CD4-positive, CD25-positive, alpha-beta regulatory T cell (primary cell): ENCODE results near the gene NATD1. TPM values are rescaled to one million over a fixed set of nuclear protein-coding genes. Genes with fewer than 3 reads are reported as not detected.
A peak's percentile ranks its signal among the peaks of the same experiment; 100 is the strongest.

Experiments used
- ATAC-seq, 2 donors: fragments of 150-1000 bp; cut with Tn5 transposase; one replicate each; pipeline ENCODE4 v1.10.0; 2021; ENCODE audit warnings: low read depth in 2 of 2, moderate number of reproducible peaks in 2 of 2, moderate library complexity in 1 of 2
- DNase-seq, 3 donors: peaks; one replicate each; pipeline versions ENCODE4 v3.0.0 to v3.0.0-alpha.2; 2012 to 2022; ENCODE audit warnings: mixed read lengths in 1 of 3
- H3K27ac ChIP-seq: one replicate; pipeline ENCODE4 v1.7.0; 2013; ENCODE audit warnings: mild to moderate bottlenecking, low read length; ENCODE audit not compliant: insufficient read depth, poor library complexity, severe bottlenecking
- H3K27me3 ChIP-seq: one replicate; pipeline ENCODE4 v1.7.0; 2013; ENCODE audit warnings: low read length; ENCODE audit not compliant: control insufficient read depth, insufficient read depth
- H3K36me3 ChIP-seq: one replicate; pipeline ENCODE4 v1.7.0; 2013; ENCODE audit warnings: mild to moderate bottlenecking, low read length, moderate library complexity; ENCODE audit not compliant: control insufficient read depth, insufficient read depth
- H3K4me1 ChIP-seq: 2 replicates; pipeline ENCODE4 v1.7.0; 2013; ENCODE audit warnings: mild to moderate bottlenecking, low read length; ENCODE audit not compliant: insufficient read depth, control insufficient read depth, poor library complexity, severe bottlenecking
- H3K4me3 ChIP-seq: one replicate; pipeline ENCODE4 v1.7.0; 2013; ENCODE audit warnings: low read depth, mild to moderate bottlenecking, low read length, moderate library complexity
- H3K9me3 ChIP-seq, 2 experiments: 1 replicate in 1 of 2; 2 replicates in 1 of 2; pipeline ENCODE4 v1.7.0; 2013; ENCODE audit warnings: low read length in 2 of 2, mild to moderate bottlenecking in 1 of 2, moderate library complexity in 1 of 2; ENCODE audit not compliant: control insufficient read depth in 2 of 2
- H3K27ac Mint-ChIP-seq, 3 donors: one replicate each; pipeline ENCODE4 v1.8.0; 2020 to 2022; ENCODE audit warnings: mild to moderate bottlenecking in 3 of 3, mixed read lengths in 3 of 3, moderate library complexity in 2 of 3
- H3K27me3 Mint-ChIP-seq: one replicate; pipeline ENCODE4 v1.8.0; 2022; ENCODE audit warnings: mild to moderate bottlenecking, mixed read lengths
- H3K36me3 Mint-ChIP-seq: one replicate; pipeline ENCODE4 v1.8.0; 2020; ENCODE audit warnings: mixed read lengths
- H3K4me1 Mint-ChIP-seq, 4 donors: one replicate each; pipeline ENCODE4 v1.8.0; 2020 to 2022; ENCODE audit warnings: mixed read lengths in 4 of 4, mild to moderate bottlenecking in 1 of 4
- H3K4me3 Mint-ChIP-seq, 4 donors: one replicate each; pipeline ENCODE4 v1.8.0; 2020 to 2022; ENCODE audit warnings: mild to moderate bottlenecking in 4 of 4, mixed read lengths in 4 of 4, moderate library complexity in 3 of 4
- H3K9me3 Mint-ChIP-seq, 7 donors: one replicate each; pipeline ENCODE4 v1.8.0; 2020 to 2022; ENCODE audit warnings: mixed read lengths in 7 of 7, mild to moderate bottlenecking in 3 of 7, moderate library complexity in 2 of 7
- polyA plus RNA-seq, 4 donors: library from polyadenylated mRNA; unstranded; fragments of 300-500 nt; fragmentation: Illumina TruSeq; gene quantifications; one replicate each; pipeline ENCODE4 v1.2.3, GENCODE V29; 2021
- total RNA-seq: library from RNA; stranded (reverse); gene quantifications from one replicate; pipeline ENCODE4 v1.2.3, GENCODE V29; 2022

Gene NATD1, protein sequence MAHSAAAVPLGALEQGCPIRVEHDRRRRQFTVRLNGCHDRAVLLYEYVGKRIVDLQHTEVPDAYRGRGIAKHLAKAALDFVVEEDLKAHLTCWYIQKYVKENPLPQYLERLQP
- total RNA-seq (12.7 TPM), polyA plus RNA-seq (1 to 10 TPM; 2.8 to 4.6 (median 2.8) TPM)

DNA sequence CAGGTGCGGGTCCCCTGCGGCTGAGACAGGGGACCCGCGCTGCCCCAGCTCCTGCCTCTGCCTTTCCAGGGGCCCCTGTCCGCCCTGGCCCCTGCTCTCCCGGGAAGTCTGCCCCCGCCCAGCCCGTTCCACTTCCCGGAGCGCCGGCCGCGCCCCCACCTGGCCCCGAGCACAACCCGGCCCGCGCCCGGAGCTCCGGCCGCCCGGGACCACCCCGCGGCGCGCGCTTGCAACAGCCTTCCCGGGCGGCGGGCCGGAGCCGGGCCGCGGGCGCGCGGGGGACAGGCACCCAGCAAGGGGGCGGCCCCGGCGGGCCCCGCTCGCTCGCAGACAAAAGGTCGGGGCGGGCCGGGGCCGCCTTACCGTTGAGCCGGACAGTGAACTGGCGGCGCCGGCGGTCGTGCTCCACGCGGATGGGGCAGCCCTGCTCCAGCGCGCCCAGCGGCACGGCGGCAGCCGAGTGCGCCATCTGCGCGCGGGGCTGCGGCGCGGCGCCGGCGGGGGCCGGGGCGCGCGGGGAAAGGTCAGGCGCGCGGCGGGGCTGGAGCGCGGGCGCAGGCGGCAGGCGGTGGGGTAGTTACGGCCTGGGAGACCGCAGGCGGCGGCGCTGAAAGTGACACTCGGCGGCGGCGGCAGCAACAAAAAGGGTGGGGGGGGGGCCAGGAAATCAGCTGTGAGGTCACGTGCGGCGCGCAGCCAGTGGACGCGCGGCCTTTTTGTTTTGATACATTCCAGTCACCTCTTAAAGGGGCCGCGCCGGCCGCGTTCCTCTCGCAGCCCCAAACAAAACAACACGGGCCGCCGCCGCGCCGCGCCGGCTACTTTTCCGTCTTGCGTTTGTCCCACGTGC, at the start of gene NATD1:
Gene NATD1 (minus strand): TSS at position 615 of the 850 bp plus-strand sequence. CDS start 146 bp downstream, at position 469.
- H3K4me3 ChIP-seq, result peak within 1 kb of the TSS; percentile 82
- Mint-ChIP-seq H3K4me3 (peak within 1 kb of the TSS; percentile 92 to 99 (median 96)), H3K9me3 (peaks cover 0 to 2% (median 0%) of the 10 kb centered on the region in 7 donors), H3K4me1 (peaks cover 16 to 58% (median 37%) of the 10 kb centered on the region in 4 donors), H3K27ac (peak within 1 kb of the TSS; percentile 93 to 99 (median 94)), H3K36me3 (peaks cover 4% of the 10 kb centered on the region), H3K27me3 (peaks cover 9% of the 10 kb centered on the region)
- H3K27ac ChIP-seq, result peak within 1 kb of the TSS; percentile 68
- peak; percentile 75 to 93 (median 80) for DNase-seq
- H3K4me1 ChIP-seq, result peaks cover 35% of the 10 kb centered on the region
- ATAC-seq, result peak; percentile 84 to 86
- H3K27me3 ChIP-seq, result no peaks in the 10 kb centered on the region
- H3K9me3 ChIP-seq, result no peaks in the 10 kb centered on the region
- H3K36me3 ChIP-seq, result no peaks in the 10 kb centered on the region

DNA sequence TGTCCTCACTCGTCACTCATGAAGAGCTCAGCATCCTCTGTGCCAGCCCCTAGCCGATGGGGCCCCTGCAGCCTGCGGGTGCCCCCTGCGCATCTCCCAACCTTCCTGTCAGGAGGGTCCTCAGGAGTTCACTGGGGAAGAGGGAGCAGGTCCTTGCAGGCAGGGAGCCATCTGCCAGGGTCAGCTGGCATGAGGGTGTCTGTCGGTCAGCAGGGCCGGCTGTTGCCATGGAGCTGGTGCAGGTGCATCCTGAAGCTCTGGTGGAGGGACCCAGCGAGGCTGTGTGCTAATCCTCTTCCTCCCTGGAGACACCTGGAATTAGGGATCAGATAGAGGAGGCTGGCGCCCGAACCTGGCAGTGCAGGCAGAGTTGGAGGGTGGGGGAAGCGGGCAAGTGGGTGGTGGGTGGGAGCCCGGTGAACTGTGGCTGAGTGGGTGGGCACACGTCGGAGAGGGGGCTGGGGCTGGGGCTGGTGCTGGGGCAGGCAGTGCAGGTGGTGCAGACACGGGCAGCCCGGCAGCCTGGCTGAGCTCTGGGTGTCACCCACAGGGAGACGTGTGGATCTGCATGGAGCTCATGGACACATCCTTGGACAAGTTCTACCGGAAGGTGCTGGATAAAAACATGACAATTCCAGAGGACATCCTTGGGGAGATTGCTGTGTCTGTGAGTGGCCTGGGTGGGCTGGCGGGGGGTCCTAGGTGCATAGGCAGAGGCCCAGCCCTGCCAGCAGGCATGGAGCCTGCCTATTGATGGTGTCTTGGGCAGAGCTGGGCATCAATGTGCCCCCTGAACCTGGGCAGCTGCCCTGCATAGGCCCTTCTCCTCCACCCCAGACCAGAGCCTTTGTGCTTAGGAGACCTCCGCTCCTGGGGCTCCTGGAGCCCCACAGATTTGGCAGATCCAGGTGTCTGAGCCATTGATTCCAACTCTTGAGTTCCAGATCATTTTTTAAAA, 48.7 kb upstream of the NATD1 start:
- no peak for ATAC-seq
- no peaks in the 10 kb centered on the region for H3K4me1 ChIP-seq
- Mint-ChIP-seq H3K4me3 (no peak overlapping the region), H3K4me1 (peaks cover 0 to 2% (median 0%) of the 10 kb centered on the region in 4 donors), H3K9me3 (peaks cover 0 to 10% (median 0%) of the 10 kb centered on the region in 7 donors), H3K27me3 (no peaks in the 10 kb centered on the region), H3K27ac (no peak overlapping the region), H3K36me3 (peaks cover 25% of the 10 kb centered on the region)
- H3K27ac ChIP-seq, result no peak overlapping the region
- DNase-seq, result no peak
- no peaks in the 10 kb centered on the region for H3K27me3 ChIP-seq
- H3K9me3 ChIP-seq, result no peaks in the 10 kb centered on the region
- no peak overlapping the region for H3K4me3 ChIP-seq
- H3K36me3 ChIP-seq, result peaks cover 79% of the 10 kb centered on the region

DNA sequence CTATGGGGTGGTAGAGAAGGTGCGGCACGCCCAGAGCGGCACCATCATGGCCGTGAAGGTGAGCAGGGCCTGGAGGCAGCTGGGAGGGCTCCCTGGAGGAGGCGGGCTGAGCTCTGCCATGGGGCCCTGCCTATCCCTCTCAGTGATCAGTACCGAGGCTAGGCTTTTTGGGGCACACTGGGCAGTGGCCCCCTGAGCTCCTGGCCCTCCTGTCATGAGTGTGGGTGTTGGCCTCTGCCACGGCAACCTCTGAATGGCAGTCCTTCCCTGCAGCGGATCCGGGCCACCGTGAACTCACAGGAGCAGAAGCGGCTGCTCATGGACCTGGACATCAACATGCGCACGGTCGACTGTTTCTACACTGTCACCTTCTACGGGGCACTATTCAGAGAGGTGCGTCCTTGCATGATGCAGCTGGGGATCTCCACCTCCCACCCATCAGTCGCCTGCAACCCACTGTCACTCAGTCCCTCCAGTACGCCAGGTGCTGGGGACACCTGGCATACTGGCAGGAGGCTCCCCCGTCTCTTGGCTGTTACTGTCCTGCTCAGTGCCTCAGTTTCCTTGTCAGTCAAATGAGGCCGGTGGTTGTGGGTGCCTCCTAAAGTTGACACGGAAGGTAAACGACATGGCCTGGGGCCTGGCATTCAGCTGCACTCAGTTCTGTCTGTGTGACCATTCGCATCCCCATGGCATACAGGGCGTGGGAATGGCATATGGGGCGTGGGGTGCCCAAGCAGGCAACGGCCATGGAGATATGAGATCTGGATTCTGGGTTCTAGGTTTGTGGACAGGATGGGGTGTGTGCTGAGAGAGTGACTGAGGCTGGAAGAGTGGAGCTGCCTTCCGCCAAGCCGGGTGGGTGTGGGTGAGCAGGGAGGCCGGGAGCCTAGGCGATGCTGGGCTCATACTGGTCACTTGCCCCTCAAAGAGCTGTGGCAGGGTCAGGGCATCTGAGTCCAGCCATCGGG, 47.7 kb upstream of the NATD1 start:
- H3K27me3 Mint-ChIP-seq, result no peaks in the 10 kb centered on the region
- no peaks in the 10 kb centered on the region for H3K27me3 ChIP-seq
- H3K4me3 Mint-ChIP-seq, result peak overlapping the region in 1 of 4 donors; percentile 41
- no peak overlapping the region for H3K4me3 ChIP-seq
- H3K27ac Mint-ChIP-seq, result no peak overlapping the region
- no peak for DNase-seq
- H3K36me3 ChIP-seq, result peaks cover 74% of the 10 kb centered on the region
- H3K36me3 Mint-ChIP-seq, result peaks cover 22% of the 10 kb centered on the region
- no peak for ATAC-seq
- H3K9me3 Mint-ChIP-seq, result peaks cover 0 to 10% (median 0%) of the 10 kb centered on the region in 7 donors
- H3K4me1 Mint-ChIP-seq, result peaks cover 0 to 2% (median 0%) of the 10 kb centered on the region in 4 donors
- no peaks in the 10 kb centered on the region for H3K4me1 ChIP-seq
- H3K27ac ChIP-seq, result no peak overlapping the region
- H3K9me3 ChIP-seq, result no peaks in the 10 kb centered on the region

DNA sequence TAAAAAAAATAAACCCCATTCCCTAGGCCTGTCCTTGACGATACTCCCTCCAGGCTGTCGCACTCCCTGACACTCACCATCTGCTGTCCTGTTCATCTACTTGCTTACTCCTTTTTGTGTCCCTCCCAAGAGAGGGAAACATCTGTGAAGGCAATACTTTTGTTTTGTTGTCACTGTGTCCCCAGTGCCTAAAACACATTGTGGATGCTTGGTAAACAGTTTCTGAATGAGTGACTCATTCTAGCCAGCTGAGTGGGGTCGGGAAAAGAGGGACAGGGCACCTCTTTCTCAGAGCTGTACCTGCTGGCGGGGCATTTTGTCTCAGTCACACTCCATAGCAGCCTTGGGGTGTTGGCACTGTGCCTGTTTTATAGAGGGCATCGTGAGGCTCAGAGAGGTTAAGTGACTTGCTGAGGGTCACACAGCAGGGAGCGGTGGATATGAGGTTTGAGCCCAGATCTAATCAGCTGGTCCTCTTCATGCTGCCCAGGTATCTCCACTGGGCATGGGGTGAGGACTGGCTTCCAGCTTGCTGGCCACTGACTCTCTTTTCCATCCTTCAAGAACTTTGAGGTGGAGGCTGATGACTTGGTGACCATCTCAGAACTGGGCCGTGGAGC, 46.9 kb upstream of the NATD1 start:
- Histone ChIP-seq H3K4me3 (no peak overlapping the region), H3K4me1 (no peaks in the 10 kb centered on the region), H3K27me3 (no peaks in the 10 kb centered on the region), H3K9me3 (no peaks in the 10 kb centered on the region), H3K36me3 (peaks cover 72% of the 10 kb centered on the region), H3K27ac (no peak overlapping the region)
- Mint-ChIP-seq H3K4me1 (peaks cover 0 to 4% (median 3%) of the 10 kb centered on the region in 4 donors), H3K9me3 (peaks cover 0 to 12% (median 1%) of the 10 kb centered on the region in 7 donors), H3K36me3 (peaks cover 18% of the 10 kb centered on the region), H3K27ac (no peak overlapping the region), H3K27me3 (no peaks in the 10 kb centered on the region), H3K4me3 (no peak overlapping the region)
- DNase-seq, result no peak
- no peak for ATAC-seq

DNA sequence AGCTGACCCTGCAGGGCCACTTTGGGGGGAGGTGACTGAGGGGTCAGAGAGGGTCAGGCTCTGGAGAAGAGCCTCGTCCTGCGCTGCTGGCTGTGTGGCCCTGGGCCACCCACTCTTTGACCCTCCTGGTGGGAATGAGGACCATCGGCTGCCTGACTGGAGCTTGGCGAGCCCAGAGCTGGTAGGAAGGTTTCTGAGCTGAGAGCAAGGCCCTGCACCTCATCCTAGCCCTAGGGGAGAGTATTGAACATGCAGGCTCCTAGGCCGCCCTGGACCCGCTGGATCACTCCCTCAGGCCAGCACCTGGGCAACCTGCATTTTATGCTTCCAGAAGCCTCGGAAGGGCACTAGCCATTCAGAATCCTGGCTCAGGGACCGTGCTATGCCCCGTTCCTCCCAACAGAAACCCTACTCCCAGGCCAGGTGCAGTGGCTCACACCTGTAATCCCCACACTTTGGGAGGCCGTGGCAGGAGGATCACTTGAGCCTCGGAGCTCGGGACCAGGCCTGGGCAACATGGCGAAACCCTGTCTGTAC, 45.8 kb upstream of the NATD1 start:
- ATAC-seq (no peak), DNase-seq (no peak)
- no peak overlapping the region for H3K27ac ChIP-seq
- peaks cover 18% of the 10 kb centered on the region for H3K36me3 Mint-ChIP-seq
- no peak overlapping the region for H3K4me3 Mint-ChIP-seq
- peaks cover 0 to 15% (median 1%) of the 10 kb centered on the region in 7 donors for H3K9me3 Mint-ChIP-seq
- no peaks in the 10 kb centered on the region for H3K27me3 Mint-ChIP-seq
- no peaks in the 10 kb centered on the region for H3K4me1 ChIP-seq
- H3K9me3 ChIP-seq, result no peaks in the 10 kb centered on the region
- H3K36me3 ChIP-seq, result peaks cover 64% of the 10 kb centered on the region
- H3K4me1 Mint-ChIP-seq, result peaks cover 0 to 11% (median 10%) of the 10 kb centered on the region in 4 donors
- H3K27me3 ChIP-seq, result no peaks in the 10 kb centered on the region
- H3K4me3 ChIP-seq, result no peak overlapping the region
- no peak overlapping the region for H3K27ac Mint-ChIP-seq

DNA sequence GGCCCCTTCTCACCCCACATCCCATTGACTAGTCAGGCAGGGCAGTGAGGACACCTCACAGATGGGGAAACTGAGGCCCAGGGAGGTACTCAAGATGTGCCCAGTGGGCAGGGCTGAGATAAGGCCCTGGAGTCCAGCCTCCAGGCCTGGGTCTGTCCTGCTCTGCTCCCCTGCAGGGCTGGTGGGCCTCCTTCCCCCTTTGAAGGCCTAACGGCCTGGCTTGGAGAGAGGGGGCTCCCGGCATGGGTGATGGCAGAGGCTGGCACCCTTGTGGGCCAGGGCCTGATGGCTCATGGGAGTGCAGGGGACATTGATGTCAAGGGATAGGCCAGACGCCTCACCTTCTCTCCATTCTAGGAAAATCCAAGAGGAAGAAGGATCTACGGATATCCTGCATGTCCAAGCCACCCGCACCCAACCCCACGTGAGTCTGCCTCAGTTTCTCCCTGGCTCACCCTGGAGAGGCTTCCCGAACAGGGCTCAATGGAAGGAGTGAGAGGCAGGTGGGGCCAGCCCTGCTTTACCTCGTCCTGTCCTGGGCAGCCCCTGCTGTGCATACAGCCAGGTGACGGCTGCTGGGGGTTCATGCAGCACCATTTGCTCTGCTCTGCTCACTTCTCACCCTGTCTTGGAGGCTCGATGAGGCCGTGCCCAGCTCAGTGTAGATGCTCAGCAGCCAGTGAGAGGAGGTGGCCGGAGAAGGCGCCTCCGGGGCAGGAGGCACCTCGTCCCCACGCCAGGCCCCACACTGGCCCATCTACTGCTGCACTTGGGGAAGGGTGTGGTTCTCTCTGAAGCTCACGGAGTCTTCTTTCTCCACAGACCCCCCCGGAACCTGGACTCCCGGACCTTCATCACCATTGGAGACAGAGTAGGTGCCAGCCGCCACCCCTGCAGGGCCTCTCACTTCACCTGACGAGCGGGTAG, 45.1 kb upstream of the NATD1 start:
- Mint-ChIP-seq H3K4me3 (no peak overlapping the region), H3K27ac (no peak overlapping the region), H3K36me3 (peaks cover 11% of the 10 kb centered on the region), H3K9me3 (peaks cover 0 to 10% (median 1%) of the 10 kb centered on the region in 7 donors), H3K4me1 (peaks cover 0 to 12% (median 11%) of the 10 kb centered on the region in 4 donors), H3K27me3 (no peaks in the 10 kb centered on the region)
- Histone ChIP-seq H3K27me3 (no peaks in the 10 kb centered on the region), H3K27ac (no peak overlapping the region), H3K4me1 (no peaks in the 10 kb centered on the region), H3K36me3 (peaks cover 61% of the 10 kb centered on the region), H3K9me3 (no peaks in the 10 kb centered on the region), H3K4me3 (no peak overlapping the region)
- DNase-seq, result no peak
- no peak for ATAC-seq
